Measurements from ENCODE around the gene SFTPA2.
"Not testable (repeated sequence)": the region's sequence is repeated elsewhere in the genome, so short reads cannot be mapped to it uniquely, and the experiment has no call there.

SFTPA2 gene

DNA sequence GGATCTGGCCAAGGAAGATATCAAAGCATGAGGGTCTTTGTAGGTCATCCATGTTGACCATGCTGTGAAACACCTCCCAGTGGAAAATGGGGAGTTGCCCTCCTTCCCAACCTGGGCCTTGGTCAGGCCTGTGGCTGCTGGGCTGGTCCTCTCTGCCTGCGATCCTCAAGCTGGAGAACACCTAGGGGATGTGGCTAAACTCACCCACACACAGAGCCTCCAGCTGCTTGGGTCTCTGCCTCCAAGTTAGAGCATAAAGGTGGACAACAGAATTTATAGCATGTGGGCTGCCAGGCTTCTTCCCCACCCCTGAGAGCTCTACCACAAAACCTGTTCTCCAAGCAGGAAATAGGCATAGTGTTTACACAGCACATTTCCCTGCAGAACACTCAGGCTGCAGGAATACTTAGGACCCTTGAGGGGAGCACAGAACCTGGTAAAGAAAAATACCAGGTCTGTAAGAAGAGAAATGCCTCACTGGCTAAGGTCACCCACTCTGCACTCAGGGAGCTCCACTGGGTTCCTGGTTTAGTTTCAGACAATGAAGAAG lies at the start of gene SFTPA2:
SFTPA2 (minus strand) TSS at position 248 of the 550 bp plus-strand sequence. CDS start 924 bp downstream, outside the sequence.
- DNase-seq, result no peak

DNA sequence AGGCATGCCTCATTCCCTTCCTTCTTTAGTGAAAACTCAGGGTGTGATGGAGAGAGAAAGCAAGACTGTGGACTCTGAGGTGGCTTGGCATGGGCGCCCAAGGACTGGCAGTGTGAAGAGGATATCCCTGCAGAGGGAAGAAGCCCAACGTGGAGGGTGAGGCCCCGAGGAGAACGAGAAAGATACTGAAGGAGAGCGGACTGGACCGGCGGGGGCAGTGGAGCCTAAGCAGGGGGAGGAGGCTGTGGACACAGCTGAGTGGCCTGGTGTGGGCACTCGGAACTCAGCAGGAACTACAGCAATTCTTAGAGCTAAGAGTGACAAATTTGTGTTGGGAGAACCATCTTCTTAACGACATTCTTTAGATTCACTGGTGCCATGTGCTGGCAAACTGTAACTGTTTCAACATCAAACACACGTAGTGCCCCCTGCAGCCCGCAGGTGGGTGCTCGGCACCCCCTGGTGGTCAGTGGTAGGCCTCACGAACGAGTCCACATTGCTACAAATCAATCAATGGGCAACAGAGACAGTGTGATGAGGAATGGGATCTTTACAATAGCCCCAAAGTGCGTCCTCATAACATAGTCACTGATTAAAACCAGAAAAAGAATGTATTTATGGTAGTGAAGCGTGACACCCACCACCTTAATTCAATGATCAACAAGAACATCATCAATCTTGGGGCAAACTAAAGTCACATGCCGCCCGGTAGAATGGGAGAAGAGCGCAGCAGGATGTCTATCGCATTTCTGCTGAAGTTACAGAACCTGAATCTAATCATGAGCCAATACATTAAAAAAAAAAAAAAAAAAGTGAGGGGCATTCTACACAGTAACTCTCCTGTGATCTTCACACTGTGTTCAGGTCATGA lies 48.5 kb upstream of the SFTPA2 start:
- no peak for DNase-seq

DNA sequence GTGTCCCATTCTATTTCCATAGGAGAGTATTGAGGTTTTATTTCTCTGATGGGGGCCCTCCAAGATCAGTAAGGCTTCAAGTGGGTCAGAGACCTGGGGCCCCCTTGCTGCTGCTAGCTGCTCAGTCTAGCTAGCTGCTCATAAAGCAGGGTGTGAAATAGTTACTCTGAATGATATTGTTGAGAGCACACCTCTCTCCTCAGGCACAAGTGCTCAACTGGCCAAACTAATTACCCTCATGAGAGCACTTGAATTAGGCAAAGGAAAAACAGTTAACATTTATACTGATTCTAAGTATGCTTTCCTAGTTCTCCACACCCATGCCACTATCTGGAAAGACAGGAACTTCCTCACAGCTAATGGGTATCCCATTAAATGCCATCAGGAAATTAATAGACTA lies 45.1 kb upstream of the SFTPA2 start:
- no peak for DNase-seq

DNA sequence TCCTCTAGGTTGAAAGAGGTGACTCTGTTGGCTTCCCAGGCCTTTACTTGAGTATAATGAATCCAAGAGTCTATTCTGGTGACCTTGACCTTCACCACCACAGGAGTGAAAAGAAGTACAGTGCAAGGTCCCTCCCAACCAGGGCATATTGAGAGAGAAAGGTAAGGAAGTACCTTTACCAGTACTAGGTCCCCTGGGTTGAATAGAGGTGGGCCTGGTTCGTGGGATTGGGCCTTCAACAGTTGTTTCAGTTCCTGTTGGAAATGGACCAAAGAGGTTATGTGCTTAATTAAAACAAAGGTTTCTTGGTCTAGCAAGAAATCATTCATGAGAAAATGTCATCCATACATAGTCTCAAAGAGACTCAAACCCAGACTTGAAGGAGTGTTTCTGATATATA lies 44.1 kb upstream of the SFTPA2 start:
- DNase-seq, result no peak

DNA sequence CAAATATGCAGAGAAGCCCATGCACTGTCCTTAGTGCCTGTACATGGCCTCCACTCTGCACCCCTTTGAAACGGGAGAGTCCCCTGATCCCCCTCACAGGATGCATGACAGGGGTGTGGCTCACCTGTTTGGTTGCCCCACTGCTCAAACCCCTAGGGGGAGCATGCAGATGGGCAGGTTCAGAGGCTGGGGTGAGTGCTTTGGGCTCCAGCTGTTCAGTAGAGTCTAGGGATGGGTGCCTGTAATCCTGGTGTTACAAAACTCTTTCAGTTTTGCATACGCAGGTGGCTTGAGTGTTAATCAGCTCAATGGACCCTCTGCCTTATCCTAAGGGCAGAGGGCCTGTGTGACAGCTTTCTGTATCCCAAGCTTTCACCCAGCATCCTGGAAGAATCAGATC lies 42.7 kb upstream of the SFTPA2 start:
- no peak for DNase-seq

DNA sequence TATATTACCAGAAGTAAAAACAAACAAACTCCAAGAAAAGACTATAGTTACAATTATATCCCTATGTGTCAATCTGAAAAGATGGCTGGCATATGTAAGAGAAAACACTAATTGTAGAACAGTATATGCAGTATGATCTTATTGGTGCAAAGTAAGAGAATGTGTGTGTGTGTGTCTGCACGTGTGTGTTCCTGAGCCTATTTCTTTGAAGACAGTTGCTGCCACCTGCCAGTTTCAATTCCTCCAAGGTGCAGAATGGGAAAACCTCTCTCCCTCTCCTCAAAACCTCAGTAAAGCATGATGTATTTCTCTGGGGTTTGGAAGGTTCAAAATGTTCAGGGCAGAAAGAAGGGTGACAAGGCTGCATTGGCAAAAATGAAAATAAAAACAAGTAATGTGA lies 41.7 kb upstream of the SFTPA2 start:
- no peak for DNase-seq

GRCh38 chr10:79599644-79600043 lies 39.4 kb upstream of the SFTPA2 start:
- not testable (repeated sequence) for DNase-seq

- DNase-seq, result no peak
Observed at GRCh38 chr10:79595510-79595909, 35.3 kb upstream of the SFTPA2 start.

DNA sequence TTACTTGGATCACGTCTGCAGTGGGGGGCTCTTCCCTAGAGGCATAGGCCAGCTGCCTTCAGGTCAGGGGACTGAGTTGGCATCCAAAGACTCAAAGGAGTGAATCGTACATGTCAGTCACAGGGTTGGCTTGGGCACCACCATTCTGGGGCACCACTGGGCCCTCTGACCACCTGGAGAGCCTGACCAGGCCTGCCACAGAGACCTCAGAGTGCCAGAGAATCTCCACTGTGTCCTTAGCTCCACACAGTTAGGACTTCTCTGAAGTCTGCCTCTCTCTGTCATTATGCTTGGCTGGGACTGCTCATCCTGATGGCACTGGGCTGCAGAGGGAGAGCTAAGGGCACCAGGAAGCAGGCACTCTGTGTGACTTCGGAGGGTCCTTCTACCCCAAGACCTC lies 34.4 kb upstream of the SFTPA2 start:
- not testable (repeated sequence) for DNase-seq

GRCh38 chr10:79593377-79593776 lies 33.2 kb upstream of the SFTPA2 start:
- no peak for DNase-seq

GRCh38 chr10:79588800-79589199 lies 28.6 kb upstream of the SFTPA2 start:
- no peak for DNase-seq

DNA sequence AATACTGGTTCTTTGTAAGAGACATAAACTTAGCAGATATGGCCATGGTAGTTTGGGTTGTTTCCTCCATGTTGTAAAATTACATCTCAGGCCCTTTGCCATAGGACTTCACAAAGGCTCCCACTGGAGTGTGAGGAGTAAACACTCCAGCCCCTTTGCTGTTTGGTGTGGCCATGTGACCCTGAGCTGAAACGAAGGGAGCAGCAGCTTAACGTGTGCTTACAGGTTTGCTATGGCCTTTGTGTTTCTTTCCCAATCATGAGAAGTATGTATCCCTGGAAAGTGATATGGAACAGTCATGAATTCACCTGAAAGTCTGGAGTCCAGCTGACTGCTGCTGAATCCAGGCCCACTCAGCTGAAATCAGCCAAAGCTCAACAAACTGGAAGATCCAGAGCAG lies 26.7 kb upstream of the SFTPA2 start:
- no peak for DNase-seq

GRCh38 chr10:79585870-79586527 lies 25.8 kb upstream of the SFTPA2 start:
- no peak for DNase-seq

GRCh38 chr10:79583488-79584024 lies 23.3 kb upstream of the SFTPA2 start:
- DNase-seq, result no peak

GRCh38 chr10:79582954-79583353 lies 22.7 kb upstream of the SFTPA2 start:
- not testable (repeated sequence) for DNase-seq

DNA sequence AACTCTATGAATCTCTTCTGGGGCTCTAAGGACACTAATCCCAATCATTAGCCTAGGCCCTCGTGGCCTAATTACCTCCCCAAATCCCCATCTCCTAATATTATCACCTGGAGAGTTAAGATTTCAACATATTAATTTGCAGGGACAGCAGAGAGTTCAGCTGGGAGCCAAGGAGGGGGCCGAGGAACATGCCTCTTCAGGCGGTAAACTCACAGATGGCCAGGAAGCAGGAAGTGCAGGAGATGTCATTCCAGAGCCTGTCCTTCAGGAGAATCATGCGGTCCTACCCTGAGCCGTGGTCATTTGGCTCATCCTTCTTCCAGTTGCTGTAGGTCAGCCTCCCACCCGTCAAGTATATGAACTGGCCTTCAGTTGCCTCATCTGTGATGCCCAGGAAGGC lies 21.9 kb upstream of the SFTPA2 start:
- DNase-seq, result no peak

DNA sequence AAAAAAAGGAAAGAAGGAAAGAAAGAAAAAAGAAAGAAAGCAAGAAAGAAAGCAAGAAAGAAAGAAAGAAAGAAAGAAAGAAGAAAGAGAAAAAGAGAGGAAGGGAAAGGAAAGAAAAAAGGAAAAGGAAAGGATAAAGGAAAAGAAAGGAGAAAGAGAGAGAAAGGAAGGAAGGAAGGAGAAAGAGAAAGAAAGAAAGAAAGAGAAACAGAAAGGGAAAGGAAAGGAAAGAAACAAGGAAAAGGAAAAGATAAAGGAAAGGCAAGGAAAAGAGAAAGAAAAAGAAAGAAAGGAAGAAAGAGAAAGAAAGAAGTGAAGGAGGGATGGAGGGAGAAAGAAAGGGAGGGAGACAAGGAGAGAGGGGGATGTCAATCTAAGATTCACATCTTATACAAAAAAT lies 20.8 kb upstream of the SFTPA2 start:
- DNase-seq, result no peak

DNA sequence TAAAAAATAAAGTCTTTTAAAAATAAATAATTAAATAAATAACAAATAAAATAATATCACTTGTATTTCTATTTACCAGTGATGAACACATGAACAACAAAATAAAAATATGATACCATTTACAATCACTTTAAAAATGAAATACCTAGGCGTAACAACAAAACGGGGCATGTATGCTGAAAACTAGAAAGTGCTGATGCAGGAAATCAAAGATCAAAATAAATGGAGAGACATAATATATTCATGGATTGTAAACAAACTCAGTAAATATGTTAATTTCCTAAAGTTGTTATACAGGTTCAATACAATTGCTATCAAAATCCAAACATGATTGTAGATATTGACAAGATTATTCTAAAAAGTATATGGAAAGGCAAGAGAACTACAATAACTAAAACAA lies 19.2 kb upstream of the SFTPA2 start:
- no peak for DNase-seq

- DNase-seq, result not testable (repeated sequence)
Observed at GRCh38 chr10:79570624-79571023, 10.4 kb upstream of the SFTPA2 start.

- DNase-seq, result no peak
Observed at GRCh38 chr10:79563426-79563825, 3.2 kb upstream of the SFTPA2 start.

GRCh38 chr10:79562135-79562756 lies 2.0 kb upstream of the SFTPA2 start:
- no peak for DNase-seq

DNA sequence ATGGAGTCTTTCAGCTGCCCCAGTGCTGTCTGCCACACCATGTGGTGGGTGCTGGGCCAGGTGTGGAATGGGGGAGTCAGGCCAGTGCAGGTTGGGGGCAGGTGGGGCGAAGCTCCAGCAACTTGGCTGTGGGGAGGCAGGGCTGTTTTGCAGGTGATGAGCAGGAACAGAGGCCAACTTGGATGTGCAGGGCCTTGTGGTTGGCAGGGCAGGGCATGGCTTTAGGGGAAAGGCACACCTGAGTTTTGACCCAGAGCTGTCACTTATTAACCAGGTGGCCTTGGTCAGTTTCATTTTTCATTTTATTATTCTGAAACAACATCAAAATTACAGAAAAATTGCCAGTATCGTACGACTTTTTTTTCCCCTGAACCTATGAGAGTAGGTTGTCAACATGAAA lies 1.1 kb upstream of the SFTPA2 start:
- DNase-seq, result no peak

GRCh38 chr10:79559726-79560125 lies 481 bp downstream of the SFTPA2 start:
- DNase-seq, result no peak

Measured in T1000 (cell line).